DOHH2 (cell line): ENCODE results near the gene KLHL40.

Experiments
- EZH2phosphoT487 ChIP-seq: fragments of 200-600 bp; sonication (generic); IDR thresholded peaks from 2 replicates; pipeline ENCODE4 v1.6.1; 2017; ENCODE audit warnings: borderline replicate concordance, mild to moderate bottlenecking, antibody characterized with exemption, low read length, moderate library complexity, mixed read lengths
- TF ChIP-seq, protein P1 (sequence below): fragments of 200-600 bp; sonication (generic); IDR thresholded peaks from one replicate; pipeline ENCODE4 v1.5.1; 2014; ENCODE audit warnings: antibody characterized with exemption, mild to moderate bottlenecking, low read depth, low read length; ENCODE audit not compliant: poor library complexity, severe bottlenecking

DNA sequence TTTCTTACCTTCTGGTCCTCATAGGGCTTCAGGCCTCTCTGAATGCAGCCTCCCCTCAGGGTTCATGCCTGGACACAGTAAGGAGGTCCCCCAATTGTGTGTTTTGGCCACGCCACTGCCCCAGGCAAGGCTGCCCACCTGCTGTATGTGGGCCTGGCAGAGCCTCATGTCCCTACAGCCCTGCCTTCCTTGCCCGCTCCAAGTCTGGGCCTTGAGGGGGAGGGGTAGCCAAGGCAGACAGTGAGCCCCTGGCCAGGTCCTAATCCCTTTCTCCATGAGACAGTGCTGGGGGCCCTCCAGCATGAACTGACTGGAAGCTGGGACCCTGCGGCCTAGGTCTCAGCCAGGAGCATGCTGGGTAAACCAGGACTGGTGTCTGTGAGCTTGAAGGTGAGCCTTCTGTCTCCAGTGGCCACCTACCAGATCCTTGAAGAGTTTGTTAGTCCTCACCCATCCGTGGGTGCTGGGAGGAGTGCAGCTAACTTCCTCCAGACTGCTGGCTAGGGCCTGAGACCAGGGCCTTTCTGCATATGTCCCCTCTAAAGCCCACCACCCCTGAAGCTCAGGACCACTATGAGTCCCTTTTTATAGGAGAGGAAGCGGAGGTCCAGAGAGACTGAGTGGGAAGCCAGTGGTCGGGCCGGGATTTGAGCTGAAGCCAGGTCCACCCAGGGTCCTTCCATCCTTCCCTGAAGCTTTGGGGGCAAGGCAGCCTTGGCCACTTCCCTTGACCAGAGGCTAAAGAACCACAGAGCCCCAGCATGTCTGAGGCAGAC lies 23.1 kb upstream of the KLHL40 start:
- TF ChIP-seq, protein P1, sequence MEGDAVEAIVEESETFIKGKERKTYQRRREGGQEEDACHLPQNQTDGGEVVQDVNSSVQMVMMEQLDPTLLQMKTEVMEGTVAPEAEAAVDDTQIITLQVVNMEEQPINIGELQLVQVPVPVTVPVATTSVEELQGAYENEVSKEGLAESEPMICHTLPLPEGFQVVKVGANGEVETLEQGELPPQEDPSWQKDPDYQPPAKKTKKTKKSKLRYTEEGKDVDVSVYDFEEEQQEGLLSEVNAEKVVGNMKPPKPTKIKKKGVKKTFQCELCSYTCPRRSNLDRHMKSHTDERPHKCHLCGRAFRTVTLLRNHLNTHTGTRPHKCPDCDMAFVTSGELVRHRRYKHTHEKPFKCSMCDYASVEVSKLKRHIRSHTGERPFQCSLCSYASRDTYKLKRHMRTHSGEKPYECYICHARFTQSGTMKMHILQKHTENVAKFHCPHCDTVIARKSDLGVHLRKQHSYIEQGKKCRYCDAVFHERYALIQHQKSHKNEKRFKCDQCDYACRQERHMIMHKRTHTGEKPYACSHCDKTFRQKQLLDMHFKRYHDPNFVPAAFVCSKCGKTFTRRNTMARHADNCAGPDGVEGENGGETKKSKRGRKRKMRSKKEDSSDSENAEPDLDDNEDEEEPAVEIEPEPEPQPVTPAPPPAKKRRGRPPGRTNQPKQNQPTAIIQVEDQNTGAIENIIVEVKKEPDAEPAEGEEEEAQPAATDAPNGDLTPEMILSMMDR, result no peak
- no peak for TF ChIP-seq EZH2phosphoT487
